Keratinocyte (primary cell): ENCODE measurements around the gene MAD1L1. TPM values are rescaled to one million over a fixed set of nuclear protein-coding genes. Genes with fewer than 3 reads are reported as not detected.

Source experiments
- DNase-seq: peaks from one replicate; pipeline ENCODE4 v3.0.0-alpha.2; 2011; ENCODE audit warnings: low read depth, missing footprints, low spot score
- FAIRE-seq: peaks from 2 replicates; lab custom pipeline; 2011; peaks lifted over from hg19 to GRCh38; lab: Jason Lieb, UNC
- H2AFZ ChIP-seq: 2 replicates; pipeline ENCODE4 v1.6.0; 2012; ENCODE audit warnings: low read length, control low read depth, inconsistent platforms; ENCODE audit not compliant: control insufficient read depth
- H3K27ac ChIP-seq: 2 replicates; pipeline ENCODE4 v1.5.1; 2011; ENCODE audit warnings: low read length; ENCODE audit not compliant: control insufficient read depth, insufficient read depth
- H3K27me3 ChIP-seq: 3 replicates; pipeline ENCODE4 v1.6.0; 2011; ENCODE audit warnings: low read length; ENCODE audit not compliant: control insufficient read depth, insufficient read depth; ENCODE audit errors: extremely low read depth
- H3K36me3 ChIP-seq, 2 experiments: 2 replicates in 1 of 2; 3 replicates in 1 of 2; pipeline ENCODE4 v1.5.1; 2011; ENCODE audit warnings: low read length in 2 of 2, mild to moderate bottlenecking in 1 of 2; ENCODE audit not compliant: control insufficient read depth in 2 of 2, insufficient read depth in 2 of 2; ENCODE audit errors: extremely low read depth in 1 of 2
- H3K4me1 ChIP-seq: 3 replicates; pipeline ENCODE4 v1.5.1; 2011; ENCODE audit warnings: low read length; ENCODE audit not compliant: control insufficient read depth, insufficient read depth; ENCODE audit errors: extremely low read depth
- H3K4me2 ChIP-seq: 3 replicates; pipeline ENCODE4 v1.6.0; 2011; ENCODE audit warnings: low read depth, low read length; ENCODE audit not compliant: control insufficient read depth, insufficient read depth; ENCODE audit errors: extremely low read depth
- H3K4me3 ChIP-seq, 3 experiments: fragments of 200-600 bp in 1 of 3; sonication (generic) in 1 of 3; 2 replicates in 2 of 3; 3 replicates in 1 of 3; pipeline ENCODE4 v1.5.1; 2011 to 2016; ENCODE audit warnings: low read length in 3 of 3, mild to moderate bottlenecking in 3 of 3, control low read depth in 2 of 3, inconsistent platforms in 1 of 3, low read depth in 1 of 3, mixed read lengths in 1 of 3, mixed run types in 1 of 3, moderate library complexity in 1 of 3; ENCODE audit not compliant: control insufficient read depth in 2 of 3, insufficient read depth in 2 of 3; ENCODE audit errors: extremely low read depth in 1 of 3
- H3K79me2 ChIP-seq: 2 replicates; pipeline ENCODE4 v1.6.0; 2012; ENCODE audit warnings: low read length; ENCODE audit not compliant: control insufficient read depth, insufficient read depth
- H3K9ac ChIP-seq: 3 replicates; pipeline ENCODE4 v1.6.0; 2011; ENCODE audit warnings: low read length; ENCODE audit not compliant: control insufficient read depth, insufficient read depth; ENCODE audit errors: extremely low read depth
- H3K9me1 ChIP-seq: 3 replicates; pipeline ENCODE4 v1.6.0; 2011; ENCODE audit warnings: low read length; ENCODE audit not compliant: control insufficient read depth, insufficient read depth; ENCODE audit errors: extremely low read depth
- H3K9me3 ChIP-seq: 2 replicates; pipeline ENCODE4 v1.5.1; 2012; ENCODE audit warnings: low read depth, low read length; ENCODE audit not compliant: control insufficient read depth
- H4K20me1 ChIP-seq: 3 replicates; pipeline ENCODE4 v1.6.0; 2011; ENCODE audit warnings: low read length; ENCODE audit not compliant: control insufficient read depth, insufficient read depth; ENCODE audit errors: extremely low read depth
- CTCF ChIP-seq, 3 experiments: IDR thresholded peaks in 1 of 3; conservative IDR thresholded peaks in 1 of 3; optimal IDR thresholded peaks in 1 of 3; 2 replicates in 2 of 3; 3 replicates in 1 of 3; pipeline versions ENCODE3 to v1.5.1; 2011; ENCODE audit warnings: low read length in 3 of 3, mild to moderate bottlenecking in 3 of 3, moderate library complexity in 2 of 3, control low read depth in 1 of 3, inconsistent platforms in 1 of 3; ENCODE audit not compliant: insufficient read depth in 2 of 3; ENCODE audit errors: extremely low read depth in 1 of 3
- EZH2 ChIP-seq: IDR thresholded peaks from one replicate; pipeline ENCODE4 v1.6.1; 2012; ENCODE audit warnings: inconsistent platforms, mild to moderate bottlenecking, low read length, moderate library complexity
- dilution Hi-C: fragments of 300-500 bp; cut with MboI; formaldehyde crosslinking; loops from one replicate; pipeline ENCODE4 v1.7.0; 2020; ENCODE audit warnings: low sequenced_read_pairs; ENCODE audit not compliant: extremely low pct_ligation_motif_present
- polyA plus RNA-seq, 5 experiments: library from polyadenylated mRNA; depleted of rRNA in 3 of 5; stranded (reverse) in 3 of 5; stranded (forward) in 1 of 5; unstranded in 1 of 5; fragments of >200 nt; gene quantifications; 1 replicate in 1 of 5; 2 replicates in 3 of 5; 3 replicates in 1 of 5; pipeline versions ENCODE4 v1.2.1 to v1.2.3, GENCODE V29; 2011 to 2012; ENCODE audit warnings: missing spikeins in 2 of 5, low read depth in 1 of 5, low replicate concordance in 1 of 5

The MAD1L1 gene
- polyA plus RNA-seq, 1 donor (not counting 4 experiments of a cell fraction or from before 2014, with no cell fraction given): 18.0 TPM

GRCh38 chr7:2225336-2225735 lies 7.4 kb downstream of the MAD1L1 start:
- TF ChIP-seq CTCF (optimal IDR thresholded peaks at IDR 0.05 in 1 of 3, IDR thresholded peaks at IDR 0.05 in 1 of 3, conservative IDR thresholded peaks at IDR 0.05 in 1 of 3; ENCODE audit: extremely low read depth in 1 of 3, insufficient read depth in 2 of 3, low read length in 3 of 3): no peak
- no peak for TF ChIP-seq EZH2
- Histone ChIP-seq H4K20me1 (peaks cover 6% of the 10 kb centered on the region), H3K27ac (peak overlapping the region; percentile 93), H3K9me1 (no peaks in the 10 kb centered on the region), H3K9me3 (no peaks in the 10 kb centered on the region), H3K27me3 (no peaks in the 10 kb centered on the region), H3K9ac (peak overlapping the region; percentile 66), H3K4me1 (peaks cover 25% of the 10 kb centered on the region), H3K4me2 (peak overlapping the region; percentile 76), H3K4me3 (peak overlapping the region in 2 of 3 experiments; percentile 13 to 25), H2AFZ (no peak overlapping the region), H3K79me2 (peaks cover 47% of the 10 kb centered on the region), H3K36me3 (peaks cover 23 to 35% of the 10 kb centered on the region in 2 experiments)
- DNase-seq (peak; percentile 95), FAIRE-seq (peak; percentile 96)
- dilution Hi-C loops: no loop called here

GRCh38 chr7:2224934-2225333 lies 7.8 kb downstream of the MAD1L1 start:
- DNase-seq: peak; percentile 67
- TF ChIP-seq CTCF (optimal IDR thresholded peaks at IDR 0.05 in 1 of 3, IDR thresholded peaks at IDR 0.05 in 1 of 3, conservative IDR thresholded peaks at IDR 0.05 in 1 of 3; ENCODE audit: extremely low read depth in 1 of 3, insufficient read depth in 2 of 3, low read length in 3 of 3) (no peak), EZH2 (no peak)
- FAIRE-seq: no peak
- Histone ChIP-seq H3K79me2 (peaks cover 46% of the 10 kb centered on the region), H3K9me3 (no peaks in the 10 kb centered on the region), H3K36me3 (peaks cover 23 to 35% of the 10 kb centered on the region in 2 experiments), H3K4me1 (peaks cover 25% of the 10 kb centered on the region), H3K4me3 (peak overlapping the region; percentile 13 to 50 (median 30)), H2AFZ (no peak overlapping the region), H3K9ac (peak overlapping the region; percentile 66), H3K27me3 (no peaks in the 10 kb centered on the region), H3K9me1 (no peaks in the 10 kb centered on the region), H3K27ac (peak overlapping the region; percentile 93), H4K20me1 (peaks cover 6% of the 10 kb centered on the region), H3K4me2 (peak overlapping the region; percentile 76)
- dilution Hi-C loops: no loop called here
